T-helper 2 cell (primary cell): ENCODE results near the gene CCNB1IP1.
"Not testable (repeated sequence)": the region's sequence is repeated elsewhere in the genome, so short reads cannot be mapped to it uniquely, and the experiment has no call there.

Experiments used
- DNase-seq, 5 experiments: peaks; one replicate each; pipeline versions ENCODE4 v3.0.0 to v3.0.0-alpha.2; 2012 to 2022

CCNB1IP1 gene

GRCh38 chr14:20331053-20331613 lies 1.9 kb downstream of the CCNB1IP1 start:
- no peak for DNase-seq

GRCh38 chr14:20329355-20329754 lies 3.7 kb downstream of the CCNB1IP1 start:
- DNase-seq: no peak

GRCh38 chr14:20328705-20329104 lies 4.4 kb downstream of the CCNB1IP1 start:
- DNase-seq: no peak

GRCh38 chr14:20327005-20327869 lies 5.8 kb downstream of the CCNB1IP1 start:
- DNase-seq: peak in 2 of 5 experiments; percentile 42 to 70

GRCh38 chr14:20317720-20318119 lies 15.4 kb downstream of the CCNB1IP1 start:
- DNase-seq: no peak

- DNase-seq: no peak
Observed at GRCh38 chr14:20314026-20314425, 19.1 kb downstream of the CCNB1IP1 start.

- DNase-seq: no peak
Observed at GRCh38 chr14:20306079-20306423, 27.0 kb downstream of the CCNB1IP1 start.

GRCh38 chr14:20305265-20306078 lies 27.6 kb downstream of the CCNB1IP1 start, which contains the start of gene TTC5:
Gene TTC5 (minus strand): TSS chr14:20305951. CDS start chr14:20305937, 14 bp downstream.
- DNase-seq: peak; percentile 78 to 90 (median 82)

- DNase-seq: peak in 1 of 5 experiments; percentile 18
Observed at GRCh38 chr14:20302042-20302755, 30.9 kb downstream of the CCNB1IP1 start.

- peak in 1 of 5 experiments; percentile 17 for DNase-seq
Observed at GRCh38 chr14:20295067-20295466, 38.0 kb downstream of the CCNB1IP1 start.

GRCh38 chr14:20294636-20295035 lies 38.4 kb downstream of the CCNB1IP1 start:
- no peak for DNase-seq

- DNase-seq: not testable (repeated sequence)
Observed at GRCh38 chr14:20281998-20282397, 51.1 kb downstream of the CCNB1IP1 start.

GRCh38 chr14:20280265-20280664 lies 52.8 kb downstream of the CCNB1IP1 start:
- DNase-seq: peak in 1 of 5 experiments; percentile 55

- peak in 1 of 5 experiments; percentile 20 for DNase-seq
Observed at GRCh38 chr14:20278414-20278813, 54.7 kb downstream of the CCNB1IP1 start.

- no peak for DNase-seq
Observed at GRCh38 chr14:20277409-20277808, 55.7 kb downstream of the CCNB1IP1 start.

- DNase-seq: no peak
Observed at GRCh38 chr14:20274062-20274461, 59.0 kb downstream of the CCNB1IP1 start.

GRCh38 chr14:20264361-20264760 lies 68.7 kb downstream of the CCNB1IP1 start:
- DNase-seq: not testable (repeated sequence)

- DNase-seq: no peak
Observed at GRCh38 chr14:20262642-20263128, 70.4 kb downstream of the CCNB1IP1 start.
